Esophagus squamous epithelium (tissue), 5 donors: ENCODE measurements around the gene AK9. TPM values are rescaled to one million over a fixed set of nuclear protein-coding genes. Genes with fewer than 3 reads are reported as not detected.
"Not testable (repeated sequence)": the region's sequence is repeated elsewhere in the genome, so short reads cannot be mapped to it uniquely, and the experiment has no call there.

Experiments used
- DNase-seq: peaks from one replicate; lab custom pipeline; 2025; lab: John Stamatoyannopoulos, UW
- H3K27ac ChIP-seq, 4 donors: fragments of 200-600 bp; sonication (generic); one replicate each; pipeline ENCODE4 v1.5.1; 2016 to 2019; ENCODE audit warnings: mild to moderate bottlenecking in 1 of 4
- H3K27me3 ChIP-seq, 4 donors: fragments of 200-600 bp; sonication (generic); 1 replicate in 3 of 4; 2 replicates in 1 of 4; pipeline versions ENCODE4 v1.5.1 to v1.6.0; 2017 to 2021; ENCODE audit warnings: antibody characterized with exemption in 1 of 4
- H3K36me3 ChIP-seq, 3 donors: fragments of 200-600 bp; sonication (generic); one replicate each; pipeline ENCODE4 v1.5.1; 2016 to 2019
- H3K4me1 ChIP-seq, 3 donors: fragments of 200-600 bp; sonication (generic); one replicate each; pipeline ENCODE4 v1.5.1; 2017 to 2019
- H3K4me3 ChIP-seq, 4 donors: fragments of 200-600 bp; sonication (generic); 1 replicate in 3 of 4; 2 replicates in 1 of 4; pipeline ENCODE4 v1.5.1; 2016 to 2019; ENCODE audit warnings: mild to moderate bottlenecking in 2 of 4, moderate library complexity in 1 of 4
- H3K9me3 ChIP-seq, 3 donors: fragments of 200-600 bp; sonication (generic); one replicate each; pipeline ENCODE4 v1.5.1; 2016 to 2019
- POLR2A ChIP-seq, 4 donors: fragments of 450-650 bp; IDR thresholded peaks; one replicate each; pipeline ENCODE4 v1.6.1; 2017; ENCODE audit warnings: antibody characterized with exemption in 4 of 4, mild to moderate bottlenecking in 4 of 4, moderate library complexity in 3 of 4
- WGBS, 2 donors: methylation state at CpG; one replicate each; pipeline ENCODE4 v1.1.5; 2018; 5-methylcytosine and 5-hydroxymethylcytosine counted together
- intact Hi-C: fragments of 100-400 bp; cut with DNase I; formaldehyde crosslinking; loops from one replicate; pipeline ENCODE4 v1.15.0; 2022
- total RNA-seq, 4 donors: library from RNA; depleted of rRNA; stranded (reverse); fragments of >200 nt; gene quantifications; one replicate each; pipeline ENCODE4 v1.1.0, GENCODE V29; 2016
- TF ChIP-seq, protein P1 (sequence below), 6 experiments: fragments of 450-650 bp in 4 of 6; fragments of 200-600 bp in 2 of 6; sonication (generic) in 2 of 6; IDR thresholded peaks; one replicate each; pipeline ENCODE4 v1.5.1; 2016 to 2019; ENCODE audit warnings: antibody characterized with exemption in 6 of 6, mild to moderate bottlenecking in 4 of 6, moderate library complexity in 4 of 6
- donor health status: DM: yes; HTN: yes; CAD: no.

AK9 gene
- total RNA-seq, 4 donors from 2014 or later, result 2.8 to 9.0 (median 3.2) TPM

GRCh38 chr6:109686566-109687265 is 4.3 kb downstream of the AK9 start:
- no peaks in the 10 kb centered on the region for H3K27me3 ChIP-seq
- no peak overlapping the region for H3K4me3 ChIP-seq
- intact Hi-C loops, result no loop called here
- WGBS, 2 donors, result 86 to 100% methylated on average over 1 of the region's 1 CpG
- DNase-seq, result no peak
- H3K27ac ChIP-seq, result peak overlapping the region in 1 of 4 donors; percentile 23
- peaks cover 0 to 17% (median under 1%) of the 10 kb centered on the region in 3 donors for H3K4me1 ChIP-seq
- no peak for TF ChIP-seq POLR2A (IDR thresholded peaks at IDR 0.05)
- TF ChIP-seq, protein P1, sequence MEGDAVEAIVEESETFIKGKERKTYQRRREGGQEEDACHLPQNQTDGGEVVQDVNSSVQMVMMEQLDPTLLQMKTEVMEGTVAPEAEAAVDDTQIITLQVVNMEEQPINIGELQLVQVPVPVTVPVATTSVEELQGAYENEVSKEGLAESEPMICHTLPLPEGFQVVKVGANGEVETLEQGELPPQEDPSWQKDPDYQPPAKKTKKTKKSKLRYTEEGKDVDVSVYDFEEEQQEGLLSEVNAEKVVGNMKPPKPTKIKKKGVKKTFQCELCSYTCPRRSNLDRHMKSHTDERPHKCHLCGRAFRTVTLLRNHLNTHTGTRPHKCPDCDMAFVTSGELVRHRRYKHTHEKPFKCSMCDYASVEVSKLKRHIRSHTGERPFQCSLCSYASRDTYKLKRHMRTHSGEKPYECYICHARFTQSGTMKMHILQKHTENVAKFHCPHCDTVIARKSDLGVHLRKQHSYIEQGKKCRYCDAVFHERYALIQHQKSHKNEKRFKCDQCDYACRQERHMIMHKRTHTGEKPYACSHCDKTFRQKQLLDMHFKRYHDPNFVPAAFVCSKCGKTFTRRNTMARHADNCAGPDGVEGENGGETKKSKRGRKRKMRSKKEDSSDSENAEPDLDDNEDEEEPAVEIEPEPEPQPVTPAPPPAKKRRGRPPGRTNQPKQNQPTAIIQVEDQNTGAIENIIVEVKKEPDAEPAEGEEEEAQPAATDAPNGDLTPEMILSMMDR (IDR thresholded peaks at IDR 0.05), result no peak
- no peaks in the 10 kb centered on the region for H3K9me3 ChIP-seq
- no peaks in the 10 kb centered on the region for H3K36me3 ChIP-seq

GRCh38 chr6:109678661-109679505 is 12.1 kb downstream of the AK9 start:
- DNase-seq, H3K4me3 ChIP-seq, H3K9me3 ChIP-seq, H3K27me3 ChIP-seq, intact Hi-C loops, H3K36me3 ChIP-seq, H3K27ac ChIP-seq, H3K4me1 ChIP-seq: not testable (repeated sequence)
- WGBS, 2 donors, result 69 to 81% methylated on average over 5 to 8 of the region's 15 CpGs

- H3K4me3 ChIP-seq, result no peak overlapping the region
- H3K36me3 ChIP-seq, result no peaks in the 10 kb centered on the region
These were observed 12.8 kb downstream of the AK9 start for GRCh38 chr6:109678240-109678639.

DNA sequence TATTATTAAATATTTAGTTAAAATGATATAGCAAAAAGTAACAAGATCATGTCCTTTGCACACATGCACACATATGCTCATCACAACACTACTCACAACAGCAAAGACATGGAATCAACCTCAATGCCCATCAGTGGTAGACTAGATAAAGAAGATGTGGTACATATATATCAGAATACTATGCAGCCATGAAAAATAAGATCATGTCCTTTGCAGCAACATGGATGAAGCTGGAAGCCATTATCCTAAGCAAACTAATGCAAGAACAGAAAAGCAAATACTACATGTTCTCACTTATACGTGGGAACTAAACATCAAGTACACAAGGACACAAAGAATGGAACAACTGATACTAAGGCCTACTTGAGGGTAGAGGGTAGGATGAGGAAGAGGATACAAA is 14.3 kb downstream of the AK9 start:
- Histone ChIP-seq H3K36me3 (no peaks in the 10 kb centered on the region), H3K4me3 (no peak overlapping the region), H3K4me1 (no peaks in the 10 kb centered on the region), H3K27ac (no peak overlapping the region), H3K27me3 (no peaks in the 10 kb centered on the region), H3K9me3 (no peaks in the 10 kb centered on the region)
- 86 to 100% methylated on average over 1 of the region's 1 CpG for WGBS, 2 donors
- TF ChIP-seq POLR2A (IDR thresholded peaks at IDR 0.05), result no peak
- TF ChIP-seq, protein P1 (IDR thresholded peaks at IDR 0.05), result no peak
- DNase-seq, result no peak
- intact Hi-C loops, result no loop called here

More at GRCh38 chr6:109678240-109678639, 12.8 kb downstream of the AK9 start:
- no peak for DNase-seq
- H3K4me1 ChIP-seq, result no peaks in the 10 kb centered on the region
- no peaks in the 10 kb centered on the region for H3K9me3 ChIP-seq
- 66 to 74% methylated on average over 4 of the region's 4 CpGs for WGBS, 2 donors
- no peak overlapping the region for H3K27ac ChIP-seq
- intact Hi-C loops, result no loop called here
- TF ChIP-seq, protein P1 (IDR thresholded peaks at IDR 0.05), result no peak
- TF ChIP-seq POLR2A (IDR thresholded peaks at IDR 0.05), result no peak
- no peaks in the 10 kb centered on the region for H3K27me3 ChIP-seq

DNA sequence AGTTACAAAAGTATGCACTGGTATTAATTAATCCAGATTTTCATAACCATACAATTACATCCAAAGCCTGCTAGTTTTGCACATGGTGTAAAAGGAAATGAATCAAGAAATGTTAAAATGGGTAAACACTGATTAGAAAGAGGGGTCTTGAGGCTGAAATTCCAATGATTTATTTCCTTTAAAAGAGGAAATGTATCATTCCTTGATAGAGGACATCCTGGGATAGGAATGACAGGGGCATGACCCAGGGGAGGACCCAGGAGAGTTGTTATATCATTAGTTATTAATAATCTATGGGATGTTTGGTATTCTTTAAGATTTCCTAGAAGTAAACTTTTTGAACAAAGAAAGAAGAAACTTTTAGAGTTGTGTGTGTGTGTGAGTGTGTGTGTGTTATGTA is 18.2 kb downstream of the AK9 start:
- DNase-seq, result no peak
- Histone ChIP-seq H3K9me3 (no peaks in the 10 kb centered on the region), H3K4me1 (no peaks in the 10 kb centered on the region), H3K27me3 (no peaks in the 10 kb centered on the region), H3K27ac (no peak overlapping the region), H3K4me3 (no peak overlapping the region), H3K36me3 (peaks cover 0 to 15% (median 0%) of the 10 kb centered on the region in 3 donors)
- intact Hi-C loops, result no loop called here
- TF ChIP-seq POLR2A (IDR thresholded peaks at IDR 0.05), result no peak
- TF ChIP-seq, protein P1 (IDR thresholded peaks at IDR 0.05), result no peak
